MCF 10A (cell line): ENCODE measurements around the gene DBN1. TPM values are rescaled to one million over a fixed set of nuclear protein-coding genes. Genes with fewer than 3 reads are reported as not detected.

Experiments used
- BruUV-seq: library from RNA; stranded (reverse); fragments of 400-500 nt; replicated peaks from 2 replicates; lab custom pipeline; 2021; lab: Mats Ljungman, UMichigan
- CTCF ChIA-PET: fragments of 300-600 bp; sonication (Branson Sonifier 250); formaldehyde crosslinking; extraction: SDS; loops from one replicate; lab custom pipeline; 2021; ENCODE audit warnings: antibody characterized with exemption, inconsistent platforms; lab: Yijun Ruan, JAX
- POLR2A ChIA-PET: fragments of 300-600, 350-650 bp; sonication (Branson Sonifier 250); formaldehyde crosslinking; extraction: SDS; loops from one replicate; lab custom pipeline; 2020; ENCODE audit warnings: antibody characterized with exemption, inconsistent platforms; lab: Yijun Ruan, JAX
- DNase-seq: peaks from one replicate; pipeline ENCODE4 v3.0.0-alpha.2; 2018; ENCODE audit not compliant: unreplicated experiment
- H3K27ac Mint-ChIP-seq: one replicate; pipeline ENCODE4 v1.8.0; 2022; ENCODE audit warnings: mild to moderate bottlenecking, low read depth, mixed read lengths; ENCODE audit not compliant: unreplicated experiment
- H3K27me3 Mint-ChIP-seq: one replicate; pipeline ENCODE4 v1.8.0; 2022; ENCODE audit warnings: mixed read lengths; ENCODE audit not compliant: insufficient read depth, unreplicated experiment
- H3K36me3 Mint-ChIP-seq: one replicate; pipeline ENCODE4 v1.8.0; 2022; ENCODE audit warnings: mild to moderate bottlenecking, moderate library complexity, mixed read lengths; ENCODE audit not compliant: insufficient read depth, unreplicated experiment
- H3K4me1 Mint-ChIP-seq: one replicate; pipeline ENCODE4 v1.8.0; 2022; ENCODE audit warnings: mixed read lengths; ENCODE audit not compliant: insufficient read depth, unreplicated experiment
- H3K4me3 Mint-ChIP-seq: one replicate; pipeline ENCODE4 v1.8.0; 2022; ENCODE audit warnings: mild to moderate bottlenecking, moderate library complexity, mixed read lengths; ENCODE audit not compliant: unreplicated experiment
- H3K9me3 Mint-ChIP-seq: one replicate; pipeline ENCODE4 v1.8.0; 2022; ENCODE audit warnings: mixed read lengths; ENCODE audit not compliant: unreplicated experiment
- intact Hi-C: fragments of 100-400 bp; cut with micrococcal nuclease; formaldehyde crosslinking; loops from 2 replicates; pipeline ENCODE4 v1.14.1; 2022
- total RNA-seq: library from RNA; stranded (reverse); gene quantifications from 2 replicates; pipeline ENCODE4 v1.2.3, GENCODE V29; 2022
- TF ChIP-seq, protein P1 (sequence below): fragments of 200-600 bp; IDR thresholded peaks from one replicate; pipeline ENCODE4 v1.8.0; 2022; ENCODE audit warnings: antibody characterized with exemption, mild to moderate bottlenecking; ENCODE audit not compliant: unreplicated experiment

The DBN1 gene
- total RNA-seq, 1 experiment from 2014 or later = 165 TPM

DNA sequence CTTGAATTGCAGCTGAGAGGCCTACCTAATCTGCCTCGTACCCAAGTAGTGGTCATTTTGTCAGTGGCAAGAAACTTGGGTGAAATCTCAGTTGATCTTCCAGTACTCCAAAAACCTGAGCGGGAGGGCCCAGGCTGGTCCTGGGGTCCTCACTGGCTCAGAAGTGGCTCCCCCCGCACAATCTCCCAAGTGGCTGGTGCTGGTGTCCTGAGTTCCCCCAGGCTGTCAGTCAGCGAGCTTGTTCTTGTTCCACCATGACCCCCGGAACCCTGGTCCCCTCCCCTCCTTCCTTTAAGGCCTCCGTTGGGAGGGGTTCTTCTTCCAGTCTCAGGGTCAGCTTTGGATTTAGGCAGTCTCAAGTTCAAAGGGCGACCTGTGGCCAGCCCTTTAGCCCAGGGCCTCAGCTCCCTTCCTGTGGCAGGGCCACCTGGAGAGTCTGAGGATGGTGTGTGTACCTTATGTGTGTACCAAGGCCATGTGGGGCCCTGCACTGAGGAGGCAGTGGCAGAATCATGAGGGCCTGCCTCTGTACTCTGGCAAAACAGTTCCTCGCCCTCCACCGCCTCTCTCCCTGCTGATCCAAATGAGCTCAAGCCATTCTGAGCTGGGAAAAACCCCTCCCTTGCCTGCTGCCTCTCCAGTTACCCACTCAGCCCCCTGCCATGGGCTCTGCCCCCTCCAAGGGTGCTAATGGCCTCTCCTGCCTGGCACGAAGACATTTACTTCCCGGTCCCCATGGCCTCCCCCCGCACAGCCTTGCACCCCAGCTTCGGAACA lies 4.5 kb upstream of the DBN1 start:
- H3K4me3 Mint-ChIP-seq = no peak overlapping the region
- peaks cover 45% of the 10 kb centered on the region for H3K4me1 Mint-ChIP-seq

DNA sequence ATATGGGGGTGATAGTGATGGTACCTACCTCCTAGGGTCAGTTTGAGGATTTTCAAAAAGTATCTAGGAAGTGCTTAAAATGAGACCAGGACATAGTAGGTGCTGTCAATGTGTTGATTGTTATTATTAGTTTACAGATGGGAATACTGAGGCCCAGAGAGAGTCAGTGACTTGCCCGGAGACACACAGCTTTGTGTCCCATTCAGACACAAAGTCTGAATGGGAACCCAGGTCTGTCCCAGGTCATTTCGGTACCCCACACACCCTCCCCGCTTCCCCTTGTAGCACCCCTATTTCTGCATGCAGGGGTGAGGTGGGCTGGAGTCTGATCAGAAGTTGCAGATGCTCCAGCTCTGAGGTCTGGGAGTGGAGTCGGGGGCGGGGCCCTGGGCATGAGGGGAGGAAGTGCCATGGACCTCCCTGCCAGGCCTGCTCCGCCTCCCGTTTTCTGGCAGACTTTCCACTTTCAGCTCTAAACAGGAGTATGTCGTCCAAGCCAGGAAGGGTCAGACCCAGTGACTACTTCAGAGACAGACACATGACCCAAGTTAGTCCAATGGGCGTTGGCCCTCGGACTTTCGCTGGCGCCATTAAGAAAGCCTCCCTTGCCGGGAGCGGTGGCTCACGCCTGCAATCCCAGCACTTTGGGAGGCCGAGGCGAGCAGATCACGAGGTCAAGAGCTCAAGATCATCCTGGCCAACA lies 3.2 kb upstream of the DBN1 start:
- POLR2A ChIA-PET = interaction anchor here (0.6 to 3.0 kb wide), 6 partner anchors 9 to 236 kb away, joined by 3 to 18 read pairs (median 4); partner anchors contain the start of genes GRK6 and PDLIM7

More for the DNA sequence above, 4.5 kb upstream of the DBN1 start:
- H3K9me3 Mint-ChIP-seq = no peaks in the 10 kb centered on the region
- BruUV-seq = no TSS peak
- TF ChIP-seq, protein P1, sequence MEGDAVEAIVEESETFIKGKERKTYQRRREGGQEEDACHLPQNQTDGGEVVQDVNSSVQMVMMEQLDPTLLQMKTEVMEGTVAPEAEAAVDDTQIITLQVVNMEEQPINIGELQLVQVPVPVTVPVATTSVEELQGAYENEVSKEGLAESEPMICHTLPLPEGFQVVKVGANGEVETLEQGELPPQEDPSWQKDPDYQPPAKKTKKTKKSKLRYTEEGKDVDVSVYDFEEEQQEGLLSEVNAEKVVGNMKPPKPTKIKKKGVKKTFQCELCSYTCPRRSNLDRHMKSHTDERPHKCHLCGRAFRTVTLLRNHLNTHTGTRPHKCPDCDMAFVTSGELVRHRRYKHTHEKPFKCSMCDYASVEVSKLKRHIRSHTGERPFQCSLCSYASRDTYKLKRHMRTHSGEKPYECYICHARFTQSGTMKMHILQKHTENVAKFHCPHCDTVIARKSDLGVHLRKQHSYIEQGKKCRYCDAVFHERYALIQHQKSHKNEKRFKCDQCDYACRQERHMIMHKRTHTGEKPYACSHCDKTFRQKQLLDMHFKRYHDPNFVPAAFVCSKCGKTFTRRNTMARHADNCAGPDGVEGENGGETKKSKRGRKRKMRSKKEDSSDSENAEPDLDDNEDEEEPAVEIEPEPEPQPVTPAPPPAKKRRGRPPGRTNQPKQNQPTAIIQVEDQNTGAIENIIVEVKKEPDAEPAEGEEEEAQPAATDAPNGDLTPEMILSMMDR = no peak
- no peaks in the 10 kb centered on the region for H3K27me3 Mint-ChIP-seq
- H3K36me3 Mint-ChIP-seq = peaks cover 10% of the 10 kb centered on the region
- H3K27ac Mint-ChIP-seq = peak overlapping the region; percentile 87
- CTCF ChIA-PET = interaction anchor here (0.5 to 3.9 kb wide), 12 partner anchors 10 to 168 kb away, joined by 3 to 23 read pairs (median 4); no protein-coding TSS in a partner anchor
- POLR2A ChIA-PET = interaction anchor here (0.6 to 3.0 kb wide), 10 partner anchors 8 to 428 kb away, joined by 3 to 18 read pairs (median 4); partner anchors contain the start of genes GRK6 and PDLIM7
- intact Hi-C loops = loop anchor here (2.0 kb wide), 1 partner anchor 19 kb away; the partner anchor contains the start of gene PDLIM7
- no peak for DNase-seq

DNA sequence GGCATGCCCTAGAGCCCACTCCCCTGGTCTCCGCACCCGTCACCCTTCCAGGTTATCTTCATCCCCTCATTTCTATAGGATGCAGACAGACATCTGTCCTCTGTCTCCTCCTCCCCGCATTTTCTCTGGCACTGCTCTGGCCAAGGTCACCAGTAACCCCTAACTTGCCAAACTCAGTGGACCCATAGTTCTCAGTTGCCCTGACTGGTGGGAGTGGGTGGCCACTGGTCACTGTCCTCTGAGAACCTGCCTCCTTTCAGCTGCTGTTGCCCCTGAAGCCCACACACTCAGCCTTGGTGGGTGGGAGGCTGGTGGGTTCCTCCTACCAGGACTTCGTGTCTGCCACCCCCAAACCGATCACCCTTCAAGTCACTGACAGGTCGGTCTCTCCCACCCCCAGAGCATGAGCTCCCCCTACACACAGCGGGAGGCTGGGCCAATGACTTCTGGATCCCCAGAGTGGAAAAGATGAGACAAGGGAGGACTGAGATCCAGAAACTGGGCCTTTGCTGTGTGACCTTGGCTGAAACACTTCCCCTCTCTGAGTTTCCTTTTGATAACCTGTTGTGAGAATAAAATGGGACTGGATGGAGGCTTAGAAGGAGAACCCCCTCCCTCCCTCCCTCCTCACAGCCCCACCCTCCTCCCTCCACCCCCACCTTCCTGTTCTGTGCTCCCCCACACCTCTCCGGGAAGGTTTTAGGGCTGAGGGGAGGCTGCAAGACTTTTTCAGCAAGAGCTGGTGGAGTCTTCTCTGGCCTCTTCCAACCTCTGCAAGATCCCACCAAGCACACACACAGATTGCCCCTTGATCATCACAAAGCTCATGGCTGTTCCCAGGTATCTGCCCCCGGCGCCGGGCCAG lies 2.4 kb upstream of the DBN1 start:
- intact Hi-C loops = no loop called here
- Mint-ChIP-seq H3K9me3 (no peaks in the 10 kb centered on the region), H3K36me3 (peaks cover 10% of the 10 kb centered on the region), H3K4me3 (no peak overlapping the region), H3K27ac (no peak overlapping the region), H3K4me1 (peaks cover 50% of the 10 kb centered on the region), H3K27me3 (no peaks in the 10 kb centered on the region)
- no TSS peak for BruUV-seq
- CTCF ChIA-PET = interaction anchor here (0.6 to 3.9 kb wide), 7 partner anchors 12 to 105 kb away, joined by 3 to 23 read pairs (median 6); no protein-coding TSS in a partner anchor
- POLR2A ChIA-PET = interaction anchor here (1.0 to 3.0 kb wide), 5 partner anchors 18 to 87 kb away, joined by 3 to 18 read pairs (median 3); partner anchors contain the start of genes GRK6 and PDLIM7
- TF ChIP-seq, protein P1 = no peak
- no peak for DNase-seq

More for the DNA sequence above, 3.2 kb upstream of the DBN1 start:
- intact Hi-C loops = no loop called here
- CTCF ChIA-PET = interaction anchor here (0.6 to 3.9 kb wide), 6 partner anchors 13 to 87 kb away, joined by 3 to 23 read pairs (median 8); no protein-coding TSS in a partner anchor
- Mint-ChIP-seq H3K36me3 (peaks cover 10% of the 10 kb centered on the region), H3K4me1 (peaks cover 44% of the 10 kb centered on the region), H3K27me3 (no peaks in the 10 kb centered on the region), H3K9me3 (no peaks in the 10 kb centered on the region), H3K27ac (no peak overlapping the region), H3K4me3 (no peak overlapping the region)
- TF ChIP-seq, protein P1 = no peak
- DNase-seq = no peak
- no TSS peak for BruUV-seq
